Measurements from ENCODE around the gene MUC12. TPM values are rescaled to one million over a fixed set of nuclear protein-coding genes. Genes with fewer than 3 reads are reported as not detected.

Gene MUC12
- total RNA-seq, 4 donors from 2014 or later: 1.4 TPM; not detected in 3

Other genes with a start within 250 kb of the MUC12 start
- not detected for gene EPO, start 249.1 kb upstream of the MUC12 start, total RNA-seq
- gene ZAN, start 236.0 kb upstream of the MUC12 start, total RNA-seq: not detected
- gene EPHB4, start 142.0 kb upstream of the MUC12 start, total RNA-seq: 10 to 100 TPM in 3 of 4 donors, 1 to 10 TPM in 1; 6.3 to 16.2 (median 12.3) TPM
- gene SLC12A9, start 116.9 kb upstream of the MUC12 start, total RNA-seq: 1 to 10 TPM; 2.5 to 4.3 (median 3.8) TPM
- 1 to 10 TPM; 4.6 to 9.1 (median 7.3) TPM for gene TRIP6, start 102.2 kb upstream of the MUC12 start, total RNA-seq
- gene SRRT, start 94.5 kb upstream of the MUC12 start, total RNA-seq: 10 to 100 TPM; 35.0 to 47.3 (median 39.8) TPM
- 1 to 10 TPM; 2.0 to 7.1 (median 4.0) TPM for gene UFSP1, start 79.8 kb upstream of the MUC12 start, total RNA-seq
- 10 to 100 TPM in 2 of 4 donors, 1 to 10 TPM in 2; 6.5 to 59.5 (median 11.4) TPM for gene ACHE, start 73.7 kb upstream of the MUC12 start, total RNA-seq
- gene MUC3A, start 20.0 kb upstream of the MUC12 start, total RNA-seq: under 1 TPM in 3 of 4 donors, not detected in 1; 0.04 to 0.71 (median 0.32) TPM
- gene MUC17, start 50.5 kb downstream of the MUC12 start, total RNA-seq: under 1 TPM in 1 of 4 donors, not detected in 3; 0.05 TPM
- gene TRIM56, start 115.9 kb downstream of the MUC12 start, total RNA-seq: 10 to 100 TPM in 1 of 4 donors, 1 to 10 TPM in 3; 4.2 to 11.4 (median 6.9) TPM
- 10 to 100 TPM in 3 of 4 donors, 1 to 10 TPM in 1; 5.9 to 21.7 (median 12.3) TPM for gene SERPINE1, start 157.5 kb downstream of the MUC12 start, total RNA-seq
- 10 to 100 TPM in 3 of 4 donors, 1 to 10 TPM in 1; 5.5 to 24.4 (median 15.6) TPM for gene AP1S1, start 184.9 kb downstream of the MUC12 start, total RNA-seq
- gene VGF, start 196.0 kb downstream of the MUC12 start, total RNA-seq: not detected
- gene NAT16, start 210.7 kb downstream of the MUC12 start, total RNA-seq: not detected
- gene MOGAT3, start 231.5 kb downstream of the MUC12 start, total RNA-seq: not detected
- 10 to 100 TPM in 3 of 4 donors, 1 to 10 TPM in 1; 8.2 to 24.2 (median 15.5) TPM for gene PLOD3, start 248.0 kb downstream of the MUC12 start, total RNA-seq
- gene ZNHIT1, start 248.6 kb downstream of the MUC12 start, total RNA-seq: 10 to 100 TPM; 66.7 to 83.9 (median 71.9) TPM

Data from gastrocnemius medialis (tissue), 4 donors.